HG03575 (cell line): ENCODE measurements around the gene DLX1.

Experiments used
- ATAC-seq: cut with Tn5 transposase; IDR thresholded peaks from one replicate; pipeline ENCODE4 v1.9.1; 2021; ENCODE audit not compliant: unreplicated experiment, insufficient number of reproducible peaks, low FRiP score; ENCODE audit errors: extremely low read depth

The DLX1 gene

GRCh38 chr2:172084645-172085459 lies 455 bp upstream of the DLX1 start:
- ATAC-seq = no peak

GRCh38 chr2:172086241-172087206 lies 1.2 kb downstream of the DLX1 start:
- ATAC-seq = no peak

GRCh38 chr2:172087207-172087779 lies 2.0 kb downstream of the DLX1 start:
- ATAC-seq = no peak

- no peak for ATAC-seq
These were observed 2.5 kb downstream of the DLX1 start for GRCh38 chr2:172087780-172088244.

- no peak for ATAC-seq
These were observed 3.1 kb downstream of the DLX1 start for GRCh38 chr2:172088245-172089004.

DNA sequence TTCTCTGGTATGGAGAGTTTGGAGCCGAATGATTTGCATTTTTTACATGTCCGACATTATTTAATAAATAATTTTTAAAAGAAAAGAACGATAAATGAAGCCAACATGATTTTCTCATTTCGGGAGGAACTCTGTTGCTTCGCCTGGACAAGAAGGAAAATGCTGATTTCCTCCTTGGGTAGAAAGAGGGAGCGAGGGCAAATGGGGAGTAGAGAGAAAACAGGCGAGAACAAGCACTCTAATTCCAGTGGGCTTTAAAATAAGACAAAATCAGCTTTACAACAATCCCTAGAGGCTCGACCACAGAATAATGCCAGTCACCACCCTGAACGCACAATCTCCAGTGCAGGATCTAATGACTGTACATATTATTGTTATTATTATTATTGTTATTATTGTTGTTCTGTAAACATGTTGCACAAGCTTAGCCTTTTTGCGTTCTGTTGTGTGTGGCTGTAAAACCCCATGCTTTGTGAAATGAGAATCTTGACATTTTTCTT lies 3.7 kb downstream of the DLX1 start:
- ATAC-seq = no peak

DNA sequence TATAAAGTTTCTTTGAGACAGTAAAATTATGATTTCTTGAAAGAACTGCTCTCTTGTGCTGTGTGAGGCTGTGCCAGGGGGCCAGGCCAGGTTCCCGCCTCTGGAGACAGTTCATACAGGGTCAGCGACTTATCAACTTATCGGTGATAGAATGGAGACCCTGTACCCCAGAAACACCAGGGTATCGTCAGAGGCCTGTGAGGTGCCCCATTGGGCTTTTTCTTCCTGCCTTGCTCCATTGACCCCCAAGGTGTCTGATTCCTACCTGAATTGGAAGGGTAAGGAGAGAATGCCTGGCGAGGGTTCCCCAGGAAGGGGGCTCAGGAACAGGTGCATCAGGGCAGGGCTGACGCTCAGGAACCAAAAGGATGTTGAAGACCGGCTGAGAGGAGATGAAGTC lies 4.3 kb downstream of the DLX1 start:
- ATAC-seq = no peak

DNA sequence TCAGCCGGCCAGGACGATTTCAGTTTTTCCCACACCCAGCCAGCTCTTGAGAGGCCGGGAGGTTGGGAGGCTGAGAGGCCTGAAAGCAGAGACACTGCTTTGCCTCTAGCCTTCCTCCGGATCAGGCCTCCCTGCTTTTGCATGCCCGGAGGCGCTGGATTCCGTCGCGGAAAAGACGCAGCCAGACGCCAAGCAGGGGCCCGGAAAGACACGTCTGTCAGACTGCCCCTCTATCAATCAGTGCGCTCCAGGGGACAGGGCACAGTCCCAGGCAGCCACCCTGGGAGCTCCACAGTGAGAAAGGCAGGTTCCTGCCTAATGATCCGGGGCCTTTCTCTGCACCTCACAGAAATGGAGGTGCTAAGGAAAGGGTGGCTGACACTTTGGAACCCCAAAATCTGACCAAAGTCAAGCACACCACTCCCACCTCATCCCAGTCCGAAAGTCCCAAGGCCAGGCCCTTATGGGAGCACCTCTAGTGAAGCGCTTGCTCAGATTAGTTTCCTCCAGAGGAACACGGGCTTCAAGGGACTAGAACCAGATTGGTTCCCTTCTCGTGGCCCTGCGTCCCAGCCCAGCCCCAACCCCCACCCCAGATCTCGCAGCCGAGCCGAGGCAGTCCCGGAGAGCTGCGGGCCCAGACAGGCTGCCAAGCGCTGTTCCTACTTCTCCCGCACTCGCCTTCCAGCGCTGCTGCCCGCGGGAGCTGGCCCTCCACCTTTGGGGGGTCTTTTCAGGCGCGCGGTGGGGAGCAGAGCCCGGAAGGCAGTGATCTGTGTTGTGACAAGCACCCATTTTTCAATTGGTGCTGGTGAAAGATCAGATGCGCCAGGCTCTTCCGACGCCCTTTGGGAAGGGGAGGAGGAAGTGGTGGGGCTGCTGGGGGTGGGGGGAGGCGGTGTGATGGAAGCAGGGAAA lies 5.0 kb downstream of the DLX1 start:
- no peak for ATAC-seq

DNA sequence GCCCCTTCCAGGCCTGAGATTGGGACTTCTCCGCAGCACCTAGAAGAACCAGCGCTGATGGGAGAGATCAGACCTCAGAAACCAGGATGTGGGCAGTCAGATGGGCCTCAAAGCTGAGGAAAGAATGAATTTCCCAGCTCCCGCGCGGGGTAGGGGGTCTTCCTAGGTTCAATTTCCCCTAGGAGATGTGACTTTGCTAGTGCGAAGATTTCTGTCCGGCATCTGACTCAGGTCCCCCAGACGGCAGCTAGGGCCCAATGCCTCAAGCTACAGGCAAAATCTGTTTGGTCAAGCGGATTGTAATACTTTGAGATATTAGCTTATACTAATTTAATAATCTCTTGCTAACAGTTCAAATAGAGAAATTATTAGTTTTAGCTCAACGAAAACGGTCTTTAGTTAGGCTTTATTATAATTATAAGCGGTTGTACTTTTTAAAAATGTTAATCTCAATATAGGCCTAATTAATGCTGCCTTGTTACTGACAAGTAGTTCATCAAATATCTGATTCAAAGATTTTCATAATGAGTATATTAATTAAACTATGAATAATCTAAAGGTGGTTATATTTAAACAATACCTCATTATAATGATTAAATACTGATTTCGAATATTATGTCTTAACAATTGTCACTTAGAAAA lies 5.8 kb downstream of the DLX1 start:
- no peak for ATAC-seq

- ATAC-seq = no peak
These were observed 6.7 kb downstream of the DLX1 start for GRCh38 chr2:172091761-172092566.

DNA sequence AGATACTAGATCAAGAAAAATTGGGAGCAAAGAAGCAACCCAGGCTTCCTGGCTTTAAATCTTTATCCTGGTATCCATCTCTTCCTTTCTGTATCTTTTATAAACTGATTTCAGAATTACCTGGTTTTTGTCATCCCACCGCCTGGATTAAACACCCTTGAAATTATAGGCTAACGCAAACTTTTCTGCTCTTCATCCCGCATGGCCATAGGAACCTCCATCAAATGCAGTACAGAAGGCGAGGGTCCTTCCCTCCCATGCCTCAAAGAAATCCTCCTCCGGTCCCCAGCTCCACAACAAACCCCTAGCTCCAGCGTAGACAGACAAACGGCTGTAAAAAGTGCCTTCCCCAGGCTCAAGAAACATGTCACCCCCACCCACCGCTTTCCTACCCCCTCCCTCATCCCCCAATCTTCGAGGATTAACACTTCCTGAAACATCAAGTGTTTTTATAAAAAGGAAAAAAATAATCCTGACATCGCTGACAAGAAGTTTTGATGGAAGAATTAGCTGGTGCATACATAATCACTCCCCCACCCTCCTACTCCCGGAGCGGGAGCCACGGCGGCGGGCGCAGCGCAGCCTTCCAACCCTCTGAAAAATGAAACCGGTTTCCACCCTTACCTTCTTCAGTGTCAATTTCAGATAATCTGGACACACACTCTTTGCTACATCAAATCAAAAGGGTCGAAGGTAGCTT lies 7.6 kb downstream of the DLX1 start:
- ATAC-seq = no peak

GRCh38 chr2:172093416-172094293 lies 8.3 kb downstream of the DLX1 start:
- no peak for ATAC-seq

GRCh38 chr2:172094294-172095145 lies 9.2 kb downstream of the DLX1 start:
- ATAC-seq = no peak
